ENCODE measurements around the gene TMEM181. TPM values are rescaled to one million over a fixed set of nuclear protein-coding genes. Genes with fewer than 3 reads are reported as not detected.
"Not testable (repeated sequence)": the region's sequence is repeated elsewhere in the genome, so short reads cannot be mapped to it uniquely, and the experiment has no call there.

TMEM181 gene
- total RNA-seq, 1 experiment from 2014 or later: 38.0 TPM

DNA sequence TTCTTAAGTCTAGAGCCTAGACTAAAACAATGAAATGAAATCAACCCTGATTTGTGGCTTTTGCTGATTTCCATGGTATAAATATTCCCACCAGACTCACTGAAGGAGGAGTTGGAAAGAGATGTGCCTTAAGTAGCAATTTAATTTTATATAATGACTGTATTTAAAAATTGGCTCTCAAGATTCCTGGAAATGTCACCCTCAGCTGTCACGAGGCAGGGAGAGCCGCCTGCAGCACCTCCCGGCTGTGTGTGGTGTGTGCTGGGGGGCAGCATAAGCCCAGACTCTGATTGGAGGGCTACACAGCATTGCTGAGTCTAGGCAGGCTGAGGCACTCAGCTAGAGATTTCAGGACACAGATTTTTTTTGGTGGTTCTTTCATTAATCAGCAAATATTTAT is 40.6 kb upstream of the TMEM181 start:
- BruUV-seq (replicated peaks): no TSS peak
- DNase-seq (ENCODE audit: low read depth, low spot score) (no peak), ATAC-seq (no peak)
- Histone ChIP-seq H3K27ac (ENCODE audit: low read length) (no peak overlapping the region), H3K4me3 (ENCODE audit: low read depth in 2 of 2, low read length in 2 of 2) (no peak overlapping the region), H3K4me1 (ENCODE audit: control insufficient read depth, insufficient read depth, low read length) (peaks cover 14% of the 10 kb centered on the region), H3K27me3 (ENCODE audit: control insufficient read depth, insufficient read depth, low read length) (no peaks in the 10 kb centered on the region), H3K36me3 (ENCODE audit: control insufficient read depth, insufficient read depth, low read length) (no peaks in the 10 kb centered on the region), H3K9me3 (ENCODE audit: control insufficient read depth, insufficient read depth, low read depth, low read length) (no peaks in the 10 kb centered on the region)
- intact Hi-C loops (cut with micrococcal nuclease; ENCODE audit: unreplicated experiment) (loop anchor here (5.0 kb wide), 1 partner anchor 297 kb away; no protein-coding TSS in a partner anchor), in situ Hi-C loops (cut with HindIII; ENCODE audit: low pct_unique_long_range_greater_than_20kb, low sequenced_read_pairs) (no loop called here)
- ChIA-PET CTCF (interaction anchor here (0.6 to 0.9 kb wide), 5 partner anchors 17 to 305 kb away, joined by 3 to 7 read pairs (median 6); no protein-coding TSS in a partner anchor), POLR2A (no interaction called here)
- TF ChIP-seq SIN3A (IDR thresholded peaks at IDR 0.05; ENCODE audit: borderline replicate concordance, insufficient read depth, low read depth, low read length) (no peak), POLR2AphosphoS5 (IDR thresholded peaks at IDR 0.05; ENCODE audit: low read depth, low read length) (no peak), TCF7L2 (IDR thresholded peaks at IDR 0.05; ENCODE audit: low read depth, low read length) (no peak)
- TF ChIP-seq, protein P1, sequence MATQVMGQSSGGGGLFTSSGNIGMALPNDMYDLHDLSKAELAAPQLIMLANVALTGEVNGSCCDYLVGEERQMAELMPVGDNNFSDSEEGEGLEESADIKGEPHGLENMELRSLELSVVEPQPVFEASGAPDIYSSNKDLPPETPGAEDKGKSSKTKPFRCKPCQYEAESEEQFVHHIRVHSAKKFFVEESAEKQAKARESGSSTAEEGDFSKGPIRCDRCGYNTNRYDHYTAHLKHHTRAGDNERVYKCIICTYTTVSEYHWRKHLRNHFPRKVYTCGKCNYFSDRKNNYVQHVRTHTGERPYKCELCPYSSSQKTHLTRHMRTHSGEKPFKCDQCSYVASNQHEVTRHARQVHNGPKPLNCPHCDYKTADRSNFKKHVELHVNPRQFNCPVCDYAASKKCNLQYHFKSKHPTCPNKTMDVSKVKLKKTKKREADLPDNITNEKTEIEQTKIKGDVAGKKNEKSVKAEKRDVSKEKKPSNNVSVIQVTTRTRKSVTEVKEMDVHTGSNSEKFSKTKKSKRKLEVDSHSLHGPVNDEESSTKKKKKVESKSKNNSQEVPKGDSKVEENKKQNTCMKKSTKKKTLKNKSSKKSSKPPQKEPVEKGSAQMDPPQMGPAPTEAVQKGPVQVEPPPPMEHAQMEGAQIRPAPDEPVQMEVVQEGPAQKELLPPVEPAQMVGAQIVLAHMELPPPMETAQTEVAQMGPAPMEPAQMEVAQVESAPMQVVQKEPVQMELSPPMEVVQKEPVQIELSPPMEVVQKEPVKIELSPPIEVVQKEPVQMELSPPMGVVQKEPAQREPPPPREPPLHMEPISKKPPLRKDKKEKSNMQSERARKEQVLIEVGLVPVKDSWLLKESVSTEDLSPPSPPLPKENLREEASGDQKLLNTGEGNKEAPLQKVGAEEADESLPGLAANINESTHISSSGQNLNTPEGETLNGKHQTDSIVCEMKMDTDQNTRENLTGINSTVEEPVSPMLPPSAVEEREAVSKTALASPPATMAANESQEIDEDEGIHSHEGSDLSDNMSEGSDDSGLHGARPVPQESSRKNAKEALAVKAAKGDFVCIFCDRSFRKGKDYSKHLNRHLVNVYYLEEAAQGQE (IDR thresholded peaks at IDR 0.05; ENCODE audit: insufficient read depth in 1 of 2, low read depth in 2 of 2, low read length in 1 of 2): no peak
- TF ChIP-seq, protein P2, sequence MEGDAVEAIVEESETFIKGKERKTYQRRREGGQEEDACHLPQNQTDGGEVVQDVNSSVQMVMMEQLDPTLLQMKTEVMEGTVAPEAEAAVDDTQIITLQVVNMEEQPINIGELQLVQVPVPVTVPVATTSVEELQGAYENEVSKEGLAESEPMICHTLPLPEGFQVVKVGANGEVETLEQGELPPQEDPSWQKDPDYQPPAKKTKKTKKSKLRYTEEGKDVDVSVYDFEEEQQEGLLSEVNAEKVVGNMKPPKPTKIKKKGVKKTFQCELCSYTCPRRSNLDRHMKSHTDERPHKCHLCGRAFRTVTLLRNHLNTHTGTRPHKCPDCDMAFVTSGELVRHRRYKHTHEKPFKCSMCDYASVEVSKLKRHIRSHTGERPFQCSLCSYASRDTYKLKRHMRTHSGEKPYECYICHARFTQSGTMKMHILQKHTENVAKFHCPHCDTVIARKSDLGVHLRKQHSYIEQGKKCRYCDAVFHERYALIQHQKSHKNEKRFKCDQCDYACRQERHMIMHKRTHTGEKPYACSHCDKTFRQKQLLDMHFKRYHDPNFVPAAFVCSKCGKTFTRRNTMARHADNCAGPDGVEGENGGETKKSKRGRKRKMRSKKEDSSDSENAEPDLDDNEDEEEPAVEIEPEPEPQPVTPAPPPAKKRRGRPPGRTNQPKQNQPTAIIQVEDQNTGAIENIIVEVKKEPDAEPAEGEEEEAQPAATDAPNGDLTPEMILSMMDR (IDR thresholded peaks at IDR 0.05): no peak

DNA sequence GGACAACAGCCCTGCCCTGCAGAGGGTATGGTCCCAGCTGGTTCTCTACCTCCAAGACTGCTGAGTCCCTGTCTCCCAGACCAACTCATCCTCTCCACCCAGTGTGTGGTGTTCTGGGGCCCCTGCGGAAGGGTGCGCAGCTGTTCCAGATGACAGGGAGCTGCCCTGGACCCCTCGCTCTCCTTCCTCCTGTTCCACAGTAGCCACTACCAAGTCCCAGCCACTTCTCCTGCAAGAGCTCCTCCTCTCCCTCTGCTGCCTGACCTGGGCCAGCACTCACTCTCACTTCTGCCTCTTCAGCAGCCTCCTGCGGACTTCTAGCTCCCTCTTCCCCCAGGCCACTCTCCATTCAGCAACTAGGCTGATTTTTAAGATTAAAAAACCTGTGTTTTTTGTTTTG is 40.1 kb upstream of the TMEM181 start:
- ATAC-seq: no peak
- DNase-seq (ENCODE audit: low read depth, low spot score): no peak
- H3K27me3 ChIP-seq (ENCODE audit: control insufficient read depth, insufficient read depth, low read length): no peaks in the 10 kb centered on the region
- TF ChIP-seq SIN3A (IDR thresholded peaks at IDR 0.05; ENCODE audit: borderline replicate concordance, insufficient read depth, low read depth, low read length) (no peak), TCF7L2 (IDR thresholded peaks at IDR 0.05; ENCODE audit: low read depth, low read length) (no peak), POLR2AphosphoS5 (IDR thresholded peaks at IDR 0.05; ENCODE audit: low read depth, low read length) (no peak)
- TF ChIP-seq, protein P1 (IDR thresholded peaks at IDR 0.05; ENCODE audit: insufficient read depth in 1 of 2, low read depth in 2 of 2, low read length in 1 of 2): no peak
- TF ChIP-seq, protein P2 (IDR thresholded peaks at IDR 0.05): no peak
- in situ Hi-C loops (cut with HindIII; ENCODE audit: low pct_unique_long_range_greater_than_20kb, low sequenced_read_pairs): no loop called here
- ChIA-PET CTCF (interaction anchor here (0.6 to 0.9 kb wide), 3 partner anchors 18 to 307 kb away, joined by 3 to 7 read pairs (median 6); no protein-coding TSS in a partner anchor), POLR2A (no interaction called here)
- H3K27ac ChIP-seq (ENCODE audit: low read length): no peak overlapping the region
- H3K4me1 ChIP-seq (ENCODE audit: control insufficient read depth, insufficient read depth, low read length): peaks cover 14% of the 10 kb centered on the region
- intact Hi-C loops (cut with micrococcal nuclease; ENCODE audit: unreplicated experiment): loop anchor here (5.0 kb wide), 1 partner anchor 297 kb away; no protein-coding TSS in a partner anchor
- no peaks in the 10 kb centered on the region for H3K36me3 ChIP-seq (ENCODE audit: control insufficient read depth, insufficient read depth, low read length)
- no peak overlapping the region for H3K4me3 ChIP-seq (ENCODE audit: low read depth in 2 of 2, low read length in 2 of 2)
- no TSS peak for BruUV-seq (replicated peaks)
- H3K9me3 ChIP-seq (ENCODE audit: control insufficient read depth, insufficient read depth, low read depth, low read length): no peaks in the 10 kb centered on the region

DNA sequence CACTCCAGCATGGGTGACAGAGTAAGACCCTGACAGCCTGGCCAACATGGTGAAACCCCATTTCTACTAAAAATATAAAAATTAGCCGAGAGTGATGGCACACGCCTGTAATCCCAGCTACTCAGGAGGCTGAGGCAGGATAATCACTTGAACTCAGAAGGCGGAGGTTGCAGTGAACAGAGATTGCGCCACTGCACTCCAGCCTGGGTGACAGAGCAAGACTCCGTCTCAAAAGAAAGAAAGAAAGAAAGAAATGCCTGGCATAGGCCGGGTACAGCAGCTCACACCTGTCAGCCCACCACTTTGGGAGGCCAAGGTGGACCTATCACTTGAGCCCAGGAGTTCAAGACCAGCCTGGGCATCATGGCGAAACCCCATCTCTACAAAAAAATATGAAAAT is 38.9 kb upstream of the TMEM181 start:
- intact Hi-C loops (cut with micrococcal nuclease; ENCODE audit: unreplicated experiment); H3K9me3 ChIP-seq (ENCODE audit: control insufficient read depth, insufficient read depth, low read depth, low read length); H3K27me3 ChIP-seq (ENCODE audit: control insufficient read depth, insufficient read depth, low read length); POLR2A ChIA-PET; CTCF ChIA-PET; BruUV-seq (replicated peaks); H3K36me3 ChIP-seq (ENCODE audit: control insufficient read depth, insufficient read depth, low read length); ATAC-seq; in situ Hi-C loops (cut with HindIII; ENCODE audit: low pct_unique_long_range_greater_than_20kb, low sequenced_read_pairs); H3K27ac ChIP-seq (ENCODE audit: low read length); DNase-seq (ENCODE audit: low read depth, low spot score); H3K4me3 ChIP-seq (ENCODE audit: low read depth in 2 of 2, low read length in 2 of 2): not testable (repeated sequence)
- peaks cover 14% of the 10 kb centered on the region for H3K4me1 ChIP-seq (ENCODE audit: control insufficient read depth, insufficient read depth, low read length)

Measured in Panc1 (cell line).